Esophagus squamous epithelium (tissue), 5 donors: ENCODE measurements around the gene SLC4A3. TPM values are rescaled to one million over a fixed set of nuclear protein-coding genes. Genes with fewer than 3 reads are reported as not detected.

Experiments
- DNase-seq: peaks from one replicate; lab custom pipeline; 2025; lab: John Stamatoyannopoulos, UW
- H3K27ac ChIP-seq, 4 donors: fragments of 200-600 bp; sonication (generic); one replicate each; pipeline ENCODE4 v1.5.1; 2016 to 2019; ENCODE audit warnings: mild to moderate bottlenecking in 1 of 4
- H3K27me3 ChIP-seq, 4 donors: fragments of 200-600 bp; sonication (generic); 1 replicate in 3 of 4; 2 replicates in 1 of 4; pipeline versions ENCODE4 v1.5.1 to v1.6.0; 2017 to 2021; ENCODE audit warnings: antibody characterized with exemption in 1 of 4
- H3K36me3 ChIP-seq, 3 donors: fragments of 200-600 bp; sonication (generic); one replicate each; pipeline ENCODE4 v1.5.1; 2016 to 2019
- H3K4me1 ChIP-seq, 3 donors: fragments of 200-600 bp; sonication (generic); one replicate each; pipeline ENCODE4 v1.5.1; 2017 to 2019
- H3K4me3 ChIP-seq, 4 donors: fragments of 200-600 bp; sonication (generic); 1 replicate in 3 of 4; 2 replicates in 1 of 4; pipeline ENCODE4 v1.5.1; 2016 to 2019; ENCODE audit warnings: mild to moderate bottlenecking in 2 of 4, moderate library complexity in 1 of 4
- H3K9me3 ChIP-seq, 3 donors: fragments of 200-600 bp; sonication (generic); one replicate each; pipeline ENCODE4 v1.5.1; 2016 to 2019
- CTCF ChIP-seq, 6 experiments: fragments of 450-650 bp in 4 of 6; fragments of 200-600 bp in 2 of 6; sonication (generic) in 2 of 6; IDR thresholded peaks; one replicate each; pipeline ENCODE4 v1.5.1; 2016 to 2019; ENCODE audit warnings: antibody characterized with exemption in 6 of 6, mild to moderate bottlenecking in 4 of 6, moderate library complexity in 4 of 6
- POLR2A ChIP-seq, 4 donors: fragments of 450-650 bp; IDR thresholded peaks; one replicate each; pipeline ENCODE4 v1.6.1; 2017; ENCODE audit warnings: antibody characterized with exemption in 4 of 4, mild to moderate bottlenecking in 4 of 4, moderate library complexity in 3 of 4
- WGBS, 2 donors: methylation state at CpG; one replicate each; pipeline ENCODE4 v1.1.5; 2018; 5-methylcytosine and 5-hydroxymethylcytosine counted together
- intact Hi-C: fragments of 100-400 bp; cut with DNase I; formaldehyde crosslinking; loops from one replicate; pipeline ENCODE4 v1.15.0; 2022
- total RNA-seq, 4 donors: library from RNA; depleted of rRNA; stranded (reverse); fragments of >200 nt; gene quantifications; one replicate each; pipeline ENCODE4 v1.1.0, GENCODE V29; 2016
- donor health status: DM: yes; HTN: yes; CAD: no.

The SLC4A3 gene
- total RNA-seq, 4 donors from 2014 or later, result 1.1 to 4.0 (median 2.2) TPM

GRCh38 chr2:219628986-219629901 is 1.8 kb downstream of the SLC4A3 start:
- no peak for TF ChIP-seq POLR2A (IDR thresholded peaks at IDR 0.05)
- no peak for TF ChIP-seq CTCF (IDR thresholded peaks at IDR 0.05)
- no peak overlapping the region for H3K4me3 ChIP-seq
- intact Hi-C loops, result no loop called here
- no peak for DNase-seq
- H3K36me3 ChIP-seq, result no peaks in the 10 kb centered on the region
- H3K4me1 ChIP-seq, result peaks cover 6 to 14% (median 11%) of the 10 kb centered on the region in 3 donors
- no peak overlapping the region for H3K27ac ChIP-seq
- WGBS, 2 donors, result 57 to 72% methylated on average over 5 to 8 of the region's 16 CpGs
- H3K9me3 ChIP-seq, result no peaks in the 10 kb centered on the region
- peaks cover 0 to 34% (median 0%) of the 10 kb centered on the region in 4 donors for H3K27me3 ChIP-seq

GRCh38 chr2:219629976-219630695 is 2.7 kb downstream of the SLC4A3 start:
- no peak for DNase-seq
- H3K4me3 ChIP-seq, result no peak overlapping the region
- H3K27me3 ChIP-seq, result peaks cover 0 to 34% (median 0%) of the 10 kb centered on the region in 4 donors
- H3K27ac ChIP-seq, result no peak overlapping the region
- H3K36me3 ChIP-seq, result no peaks in the 10 kb centered on the region
- intact Hi-C loops, result no loop called here
- no peaks in the 10 kb centered on the region for H3K9me3 ChIP-seq
- WGBS, 2 donors, result 69 to 73% methylated on average over 7 to 9 of the region's 20 CpGs
- H3K4me1 ChIP-seq, result peaks cover 6 to 14% (median 11%) of the 10 kb centered on the region in 3 donors
- no peak for TF ChIP-seq POLR2A (IDR thresholded peaks at IDR 0.05)

GRCh38 chr2:219630770-219631405 is 3.5 kb downstream of the SLC4A3 start:
- TF ChIP-seq POLR2A (IDR thresholded peaks at IDR 0.05), result no peak
- peaks cover 6 to 14% (median 11%) of the 10 kb centered on the region in 3 donors for H3K4me1 ChIP-seq
- no peak overlapping the region for H3K4me3 ChIP-seq
- H3K36me3 ChIP-seq, result no peaks in the 10 kb centered on the region
- no peak overlapping the region for H3K27ac ChIP-seq
- no peaks in the 10 kb centered on the region for H3K9me3 ChIP-seq
- DNase-seq, result no peak
- WGBS, 2 donors, result 88% methylated on average over 11 to 14 of the region's 17 CpGs
- intact Hi-C loops, result no loop called here
- H3K27me3 ChIP-seq, result peaks cover 0 to 34% (median 0%) of the 10 kb centered on the region in 4 donors

- peaks cover 0 to 29% (median 0%) of the 10 kb centered on the region in 4 donors for H3K27me3 ChIP-seq
- 84 to 88% methylated on average over 3 to 6 of the region's 9 CpGs for WGBS, 2 donors
- no peaks in the 10 kb centered on the region for H3K36me3 ChIP-seq
- no peak overlapping the region for H3K27ac ChIP-seq
- no peaks in the 10 kb centered on the region for H3K9me3 ChIP-seq
- TF ChIP-seq POLR2A (IDR thresholded peaks at IDR 0.05) (no peak), CTCF (IDR thresholded peaks at IDR 0.05) (no peak)
- intact Hi-C loops, result no loop called here
- H3K4me3 ChIP-seq, result no peak overlapping the region
- DNase-seq, result no peak
- H3K4me1 ChIP-seq, result peaks cover 6 to 14% (median 11%) of the 10 kb centered on the region in 3 donors
Measured at GRCh38 chr2:219631406-219631891, 4.0 kb downstream of the SLC4A3 start.

- Histone ChIP-seq H3K4me1 (peaks cover 6 to 11% (median 9%) of the 10 kb centered on the region in 3 donors), H3K9me3 (no peaks in the 10 kb centered on the region), H3K27ac (no peak overlapping the region), H3K4me3 (no peak overlapping the region), H3K27me3 (peaks cover 0 to 24% (median 0%) of the 10 kb centered on the region in 4 donors), H3K36me3 (no peaks in the 10 kb centered on the region)
- TF ChIP-seq CTCF (IDR thresholded peaks at IDR 0.05) (no peak), POLR2A (IDR thresholded peaks at IDR 0.05) (no peak)
- DNase-seq, result no peak
- intact Hi-C loops, result no loop called here
- whole genome bisulfite sequencing, 2 donors, result 83 to 84% methylated on average over 10 to 17 of the region's 34 CpGs
Measured at GRCh38 chr2:219631904-219632759, 4.7 kb downstream of the SLC4A3 start.
